NCI-H146 (cell line): ENCODE results near the gene CHCHD3.

Source experiments
- DNase-seq: peaks from one replicate; lab custom pipeline; 2025; lab: John Stamatoyannopoulos, UW

The CHCHD3 gene

GRCh38 chr7:132770055-132770454 is 311.8 kb downstream of the CHCHD3 start:
- no peak for DNase-seq

GRCh38 chr7:132769280-132769679 is 312.6 kb downstream of the CHCHD3 start:
- DNase-seq: no peak

- no peak for DNase-seq
Measured at GRCh38 chr7:132768099-132768498, 313.8 kb downstream of the CHCHD3 start.

- DNase-seq: no peak
Measured at GRCh38 chr7:132767378-132767777, 314.5 kb downstream of the CHCHD3 start.

GRCh38 chr7:132766660-132767059 is 315.2 kb downstream of the CHCHD3 start:
- DNase-seq: no peak

- no peak for DNase-seq
Measured at GRCh38 chr7:132765861-132766260, 316.0 kb downstream of the CHCHD3 start.

GRCh38 chr7:132764762-132765161 is 317.1 kb downstream of the CHCHD3 start:
- DNase-seq: no peak

- DNase-seq: no peak
Measured at GRCh38 chr7:132760866-132761265, 321.0 kb downstream of the CHCHD3 start.

GRCh38 chr7:132760244-132760623 is 321.7 kb downstream of the CHCHD3 start:
- no peak for DNase-seq

GRCh38 chr7:132759482-132760243 is 322.2 kb downstream of the CHCHD3 start:
- DNase-seq: no peak

GRCh38 chr7:132758986-132759385 is 322.9 kb downstream of the CHCHD3 start:
- no peak for DNase-seq

- no peak for DNase-seq
Measured at GRCh38 chr7:132757783-132758182, 324.1 kb downstream of the CHCHD3 start.

GRCh38 chr7:132756484-132756990 is 325.4 kb downstream of the CHCHD3 start:
- no peak for DNase-seq

GRCh38 chr7:132755538-132756483 is 326.1 kb downstream of the CHCHD3 start:
- DNase-seq: no peak

- DNase-seq: no peak
Measured at GRCh38 chr7:132752431-132752830, 329.5 kb downstream of the CHCHD3 start.

- DNase-seq: no peak
Measured at GRCh38 chr7:132751244-132751647, 330.6 kb downstream of the CHCHD3 start.

GRCh38 chr7:132750530-132751217 is 331.2 kb downstream of the CHCHD3 start:
- DNase-seq: no peak

- DNase-seq: no peak
Measured at GRCh38 chr7:132750096-132750495, 331.8 kb downstream of the CHCHD3 start.

- no peak for DNase-seq
Measured at GRCh38 chr7:132745510-132745909, 336.4 kb downstream of the CHCHD3 start.

GRCh38 chr7:132743974-132744373 is 337.9 kb downstream of the CHCHD3 start:
- DNase-seq: no peak

GRCh38 chr7:132742189-132742612 is 339.7 kb downstream of the CHCHD3 start:
- no peak for DNase-seq

GRCh38 chr7:132740176-132740575 is 341.7 kb downstream of the CHCHD3 start:
- no peak for DNase-seq
